ENCODE data around the gene PDE11A. TPM values are rescaled to one million over a fixed set of nuclear protein-coding genes. Genes with fewer than 3 reads are reported as not detected.

PDE11A gene
- total RNA-seq, 1 donor from 2014 or later = 2.0 TPM

DNA sequence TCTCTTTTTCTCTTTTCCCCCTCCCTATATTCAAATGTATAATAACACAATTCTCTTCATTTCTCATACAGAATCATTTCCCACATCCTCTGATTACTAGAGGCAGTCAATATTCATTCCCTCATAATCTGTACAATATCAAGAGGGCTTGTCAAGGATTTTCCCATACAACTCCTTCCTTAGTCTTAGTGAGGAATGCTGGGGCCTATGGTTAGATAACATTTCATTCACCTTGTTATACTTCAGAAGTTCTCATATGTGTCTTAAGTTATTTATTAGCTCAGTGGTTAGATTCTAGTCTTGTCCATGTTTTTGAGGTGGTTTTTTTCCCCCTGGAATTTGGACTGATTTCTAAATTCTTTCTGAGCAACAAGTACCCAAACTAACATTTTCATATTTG, 289.5 kb downstream of the PDE11A start:
- Mint-ChIP-seq H3K4me3 (no peak overlapping the region), H3K9me3 (peaks cover 5% of the 10 kb centered on the region), H3K4me1 (ENCODE audit: unreplicated experiment) (peaks cover 4% of the 10 kb centered on the region), H3K27me3 (peaks cover 4% of the 10 kb centered on the region), H3K27ac (no peak overlapping the region), H3K36me3 (no peaks in the 10 kb centered on the region)
- DNase-seq (ENCODE audit: extremely low spot score, unreplicated experiment) = no peak
- TF ChIP-seq, protein P1, sequence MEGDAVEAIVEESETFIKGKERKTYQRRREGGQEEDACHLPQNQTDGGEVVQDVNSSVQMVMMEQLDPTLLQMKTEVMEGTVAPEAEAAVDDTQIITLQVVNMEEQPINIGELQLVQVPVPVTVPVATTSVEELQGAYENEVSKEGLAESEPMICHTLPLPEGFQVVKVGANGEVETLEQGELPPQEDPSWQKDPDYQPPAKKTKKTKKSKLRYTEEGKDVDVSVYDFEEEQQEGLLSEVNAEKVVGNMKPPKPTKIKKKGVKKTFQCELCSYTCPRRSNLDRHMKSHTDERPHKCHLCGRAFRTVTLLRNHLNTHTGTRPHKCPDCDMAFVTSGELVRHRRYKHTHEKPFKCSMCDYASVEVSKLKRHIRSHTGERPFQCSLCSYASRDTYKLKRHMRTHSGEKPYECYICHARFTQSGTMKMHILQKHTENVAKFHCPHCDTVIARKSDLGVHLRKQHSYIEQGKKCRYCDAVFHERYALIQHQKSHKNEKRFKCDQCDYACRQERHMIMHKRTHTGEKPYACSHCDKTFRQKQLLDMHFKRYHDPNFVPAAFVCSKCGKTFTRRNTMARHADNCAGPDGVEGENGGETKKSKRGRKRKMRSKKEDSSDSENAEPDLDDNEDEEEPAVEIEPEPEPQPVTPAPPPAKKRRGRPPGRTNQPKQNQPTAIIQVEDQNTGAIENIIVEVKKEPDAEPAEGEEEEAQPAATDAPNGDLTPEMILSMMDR (conservative IDR thresholded peaks at IDR 0.05) = no peak

DNA sequence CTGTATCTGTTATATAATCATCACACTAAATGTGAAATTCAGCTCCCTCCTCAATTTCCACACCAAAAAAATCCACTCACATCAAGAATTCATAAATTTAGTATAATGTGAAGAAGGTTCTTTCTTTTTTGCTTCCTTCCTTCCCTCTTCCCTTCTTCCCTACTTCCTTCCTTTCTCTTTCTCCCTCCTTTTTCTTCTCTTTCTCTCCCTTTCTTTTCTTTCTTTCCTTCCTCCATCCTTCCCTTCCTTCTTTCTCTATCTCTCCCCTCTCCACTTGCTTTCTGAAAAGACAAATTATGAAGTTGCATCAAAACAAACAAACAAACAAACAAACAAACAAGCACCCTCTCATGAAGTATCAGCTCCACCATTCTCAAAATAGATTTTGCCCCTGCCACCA, 290.0 kb downstream of the PDE11A start:
- no peak for DNase-seq (ENCODE audit: extremely low spot score, unreplicated experiment)
- Mint-ChIP-seq H3K36me3 (no peaks in the 10 kb centered on the region), H3K4me3 (no peak overlapping the region), H3K9me3 (peaks cover 5% of the 10 kb centered on the region), H3K27ac (no peak overlapping the region), H3K4me1 (ENCODE audit: unreplicated experiment) (peaks cover 4% of the 10 kb centered on the region), H3K27me3 (peaks cover 4% of the 10 kb centered on the region)
- TF ChIP-seq, protein P1 (conservative IDR thresholded peaks at IDR 0.05) = no peak

DNA sequence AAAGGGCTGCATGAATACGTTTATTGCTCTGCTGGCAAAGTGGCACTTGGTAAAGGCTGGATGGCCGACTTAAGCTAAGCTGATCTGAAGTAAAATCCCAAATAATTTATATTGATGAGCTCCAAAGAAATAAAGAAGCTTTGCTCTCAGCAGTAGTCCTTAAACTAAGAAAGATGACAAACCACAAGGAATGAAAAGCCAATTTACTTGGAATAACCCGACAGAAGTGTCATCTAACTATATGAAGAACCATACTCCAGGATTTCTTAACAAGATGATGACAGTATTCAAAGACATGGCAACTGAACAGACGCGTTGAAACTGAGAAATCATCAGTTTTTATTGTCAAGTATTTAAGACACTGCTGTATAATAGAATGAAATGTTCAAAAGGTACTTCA, 294.1 kb downstream of the PDE11A start:
- no peak for DNase-seq (ENCODE audit: extremely low spot score, unreplicated experiment)
- Mint-ChIP-seq H3K9me3 (no peaks in the 10 kb centered on the region), H3K4me3 (no peak overlapping the region), H3K27me3 (peaks cover 4% of the 10 kb centered on the region), H3K4me1 (ENCODE audit: unreplicated experiment) (no peaks in the 10 kb centered on the region), H3K36me3 (no peaks in the 10 kb centered on the region), H3K27ac (no peak overlapping the region)
- TF ChIP-seq, protein P1 (conservative IDR thresholded peaks at IDR 0.05) = no peak

DNA sequence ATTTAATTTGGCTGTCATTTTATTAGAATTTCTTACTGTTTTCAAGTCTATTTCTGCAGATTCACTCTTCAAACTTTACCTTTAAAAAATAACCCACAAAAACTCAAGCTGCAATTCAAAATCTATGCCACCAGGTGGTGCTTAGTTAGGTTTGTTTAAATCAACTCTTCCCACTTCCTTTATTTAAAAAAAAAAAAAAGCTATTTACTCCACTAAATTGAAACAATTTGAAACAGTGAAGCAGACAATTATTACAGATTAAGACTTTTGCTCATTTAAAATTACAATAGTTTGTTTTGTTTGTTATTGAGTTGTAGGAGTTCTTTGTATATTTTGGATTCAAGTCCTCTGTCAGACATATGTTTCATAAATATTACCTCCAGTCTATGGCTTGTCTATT, 300.0 kb downstream of the PDE11A start:
- Mint-ChIP-seq H3K4me3 (no peak overlapping the region), H3K36me3 (no peaks in the 10 kb centered on the region), H3K4me1 (ENCODE audit: unreplicated experiment) (no peaks in the 10 kb centered on the region), H3K9me3 (no peaks in the 10 kb centered on the region), H3K27ac (no peak overlapping the region), H3K27me3 (no peaks in the 10 kb centered on the region)
- no peak for DNase-seq (ENCODE audit: extremely low spot score, unreplicated experiment)
- TF ChIP-seq, protein P1 (conservative IDR thresholded peaks at IDR 0.05) = peak; percentile 81

DNA sequence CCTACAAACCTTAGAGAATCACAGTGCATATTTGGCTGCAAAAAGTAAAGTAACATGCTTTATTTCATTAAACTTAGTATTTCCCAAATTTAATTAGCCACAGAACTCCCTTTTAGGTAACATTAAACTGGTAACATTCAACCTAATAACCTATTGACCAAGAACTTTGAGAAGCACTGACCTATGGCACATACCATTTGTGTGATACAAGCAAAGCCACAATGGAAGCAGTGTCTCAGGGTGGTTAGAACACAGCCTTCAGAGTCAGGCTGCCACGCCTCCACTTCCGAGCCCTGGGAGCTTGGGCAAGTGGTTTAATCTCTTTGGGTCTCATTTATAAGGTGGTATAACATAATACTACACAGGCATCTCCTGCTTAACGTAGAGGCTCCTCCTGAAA, 301.4 kb downstream of the PDE11A start:
- H3K27ac Mint-ChIP-seq = no peak overlapping the region
- DNase-seq (ENCODE audit: extremely low spot score, unreplicated experiment) = no peak
- no peaks in the 10 kb centered on the region for H3K9me3 Mint-ChIP-seq
- no peak overlapping the region for H3K4me3 Mint-ChIP-seq
- H3K27me3 Mint-ChIP-seq = no peaks in the 10 kb centered on the region
- no peaks in the 10 kb centered on the region for H3K36me3 Mint-ChIP-seq
- TF ChIP-seq, protein P1 (conservative IDR thresholded peaks at IDR 0.05) = no peak
- no peaks in the 10 kb centered on the region for H3K4me1 Mint-ChIP-seq (ENCODE audit: unreplicated experiment)

DNA sequence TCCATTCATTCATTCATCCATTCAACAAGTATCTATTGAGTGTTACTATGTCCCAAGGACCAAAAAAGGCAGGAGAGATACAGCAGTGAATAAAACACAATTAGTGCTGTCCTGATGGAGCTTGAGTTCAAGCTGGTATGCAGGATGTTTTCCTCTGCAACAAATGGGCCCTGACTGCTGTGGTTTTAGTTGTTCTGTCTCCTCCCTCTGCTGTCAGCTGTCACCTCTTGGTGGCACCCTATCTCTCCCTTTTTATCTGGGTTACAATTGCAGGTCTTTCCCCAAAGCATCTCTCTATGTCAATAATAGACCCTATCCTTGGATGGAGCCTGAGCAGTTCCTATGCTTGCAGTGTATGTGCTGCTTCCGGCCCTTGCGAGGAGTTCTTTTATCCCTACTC, 304.8 kb downstream of the PDE11A start:
- Mint-ChIP-seq H3K27ac (no peak overlapping the region), H3K4me3 (no peak overlapping the region), H3K9me3 (peaks cover 4% of the 10 kb centered on the region), H3K27me3 (peaks cover 4% of the 10 kb centered on the region), H3K36me3 (no peaks in the 10 kb centered on the region), H3K4me1 (ENCODE audit: unreplicated experiment) (peaks cover 9% of the 10 kb centered on the region)
- no peak for DNase-seq (ENCODE audit: extremely low spot score, unreplicated experiment)
- TF ChIP-seq, protein P1 (conservative IDR thresholded peaks at IDR 0.05) = no peak

Measured in type B pancreatic cell (in vitro differentiated cells).